AG04449 (cell line): ENCODE data around the gene HECTD2.

Experiments
- CTCF ChIA-PET: fragments of 350-600 bp; formaldehyde crosslinking; extraction: SDS; loops from one replicate; lab custom pipeline; 2021; ENCODE audit warnings: antibody characterized with exemption; lab: Yijun Ruan, JAX
- POLR2A ChIA-PET: fragments of 400-600, 350-600 bp; formaldehyde crosslinking; extraction: SDS; loops from one replicate; lab custom pipeline; 2020; ENCODE audit warnings: antibody characterized with exemption, inconsistent platforms; lab: Yijun Ruan, JAX
- DNase-seq: peaks from one replicate; pipeline ENCODE4 v3.0.0-alpha.2; 2010; ENCODE audit warnings: low read depth, low spot score
- H3K4me3 ChIP-seq: 2 replicates; pipeline ENCODE4 v1.5.1; 2011; ENCODE audit warnings: low read depth, mild to moderate bottlenecking, control low read depth, low read length
- TF ChIP-seq, protein P1 (sequence below): IDR thresholded peaks from one replicate; pipeline ENCODE4 v1.5.1; 2011; ENCODE audit warnings: mild to moderate bottlenecking, moderate library complexity, low read length, control low read depth, inconsistent platforms; ENCODE audit not compliant: insufficient read depth; ENCODE audit errors: missing control alignments

HECTD2 gene

DNA sequence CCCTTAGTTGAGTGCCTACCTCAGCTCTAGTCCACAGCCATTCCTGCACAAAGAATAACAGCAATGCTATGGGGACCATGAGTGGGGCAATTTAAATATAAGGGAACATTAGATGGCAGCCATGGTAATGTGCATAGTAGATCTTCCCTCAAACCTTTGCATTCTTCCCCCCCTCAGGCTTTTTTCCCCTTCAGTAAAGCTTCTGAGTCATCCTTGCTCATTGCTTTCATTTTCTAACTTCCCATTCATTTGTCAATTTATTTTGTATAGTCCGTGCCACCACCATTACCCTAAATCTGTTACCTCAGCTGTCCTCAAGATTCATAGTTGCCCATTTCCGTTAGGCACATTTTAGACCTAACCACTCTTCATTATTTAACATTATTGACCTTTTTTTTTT is 10.7 kb downstream of the HECTD2 start:
- ChIA-PET POLR2A (interaction anchor here (0.6 to 0.7 kb wide), 2 partner anchors 8 to 256 kb away, joined by 3 read pairs; no protein-coding TSS in a partner anchor), CTCF (interaction anchor here (0.9 to 2.5 kb wide), 6 partner anchors 10 to 215 kb away, joined by 3 to 16 read pairs (median 4); partner anchors contain the start of gene HECTD2)
- no peak overlapping the region for H3K4me3 ChIP-seq
- TF ChIP-seq, protein P1, sequence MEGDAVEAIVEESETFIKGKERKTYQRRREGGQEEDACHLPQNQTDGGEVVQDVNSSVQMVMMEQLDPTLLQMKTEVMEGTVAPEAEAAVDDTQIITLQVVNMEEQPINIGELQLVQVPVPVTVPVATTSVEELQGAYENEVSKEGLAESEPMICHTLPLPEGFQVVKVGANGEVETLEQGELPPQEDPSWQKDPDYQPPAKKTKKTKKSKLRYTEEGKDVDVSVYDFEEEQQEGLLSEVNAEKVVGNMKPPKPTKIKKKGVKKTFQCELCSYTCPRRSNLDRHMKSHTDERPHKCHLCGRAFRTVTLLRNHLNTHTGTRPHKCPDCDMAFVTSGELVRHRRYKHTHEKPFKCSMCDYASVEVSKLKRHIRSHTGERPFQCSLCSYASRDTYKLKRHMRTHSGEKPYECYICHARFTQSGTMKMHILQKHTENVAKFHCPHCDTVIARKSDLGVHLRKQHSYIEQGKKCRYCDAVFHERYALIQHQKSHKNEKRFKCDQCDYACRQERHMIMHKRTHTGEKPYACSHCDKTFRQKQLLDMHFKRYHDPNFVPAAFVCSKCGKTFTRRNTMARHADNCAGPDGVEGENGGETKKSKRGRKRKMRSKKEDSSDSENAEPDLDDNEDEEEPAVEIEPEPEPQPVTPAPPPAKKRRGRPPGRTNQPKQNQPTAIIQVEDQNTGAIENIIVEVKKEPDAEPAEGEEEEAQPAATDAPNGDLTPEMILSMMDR = no peak
- DNase-seq = no peak

DNA sequence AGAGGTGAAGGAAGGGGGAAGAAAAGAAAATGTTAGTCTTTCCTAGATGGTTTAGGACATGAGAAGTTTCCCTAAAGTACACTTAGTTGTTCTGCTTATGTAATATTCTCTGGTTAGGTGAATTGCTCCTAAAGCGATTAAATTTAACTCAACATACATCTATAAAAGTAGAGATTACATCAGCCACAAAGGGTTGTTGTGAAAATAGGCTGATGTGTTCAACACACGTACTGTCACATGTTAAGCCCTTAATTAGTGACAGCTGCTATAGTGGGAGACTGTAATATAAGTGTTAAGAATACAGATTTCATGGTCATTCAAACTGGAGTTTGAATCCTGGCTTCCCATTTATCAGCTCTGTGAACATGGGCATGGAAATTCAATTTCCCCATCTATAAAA is 12.8 kb downstream of the HECTD2 start:
- POLR2A ChIA-PET = no interaction called here
- TF ChIP-seq, protein P1 = no peak
- no peak for DNase-seq
- no peak overlapping the region for H3K4me3 ChIP-seq
- CTCF ChIA-PET = interaction anchor here (1.7 to 2.1 kb wide), 2 partner anchors 8 to 213 kb away, joined by 4 to 6 read pairs; no protein-coding TSS in a partner anchor

DNA sequence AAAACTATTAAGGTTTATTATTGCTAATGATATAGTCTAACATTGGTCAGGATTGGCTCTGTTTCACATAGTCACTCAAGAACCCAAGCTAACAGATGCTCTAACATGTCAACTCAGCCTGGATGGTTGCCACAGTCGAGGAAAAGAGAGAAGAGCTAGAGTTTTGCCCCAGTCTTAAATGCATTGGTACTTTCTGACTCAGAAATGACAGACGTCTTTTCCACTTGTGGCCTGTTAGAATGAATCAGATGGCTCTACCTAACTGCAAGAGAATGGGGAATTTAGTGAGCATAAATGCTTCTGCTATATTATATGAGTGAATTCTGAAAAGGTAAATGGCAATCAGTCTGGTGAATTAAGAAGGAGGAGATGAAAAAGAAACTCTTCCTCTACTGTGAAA is 13.9 kb downstream of the HECTD2 start:
- no peak overlapping the region for H3K4me3 ChIP-seq
- TF ChIP-seq, protein P1 = no peak
- POLR2A ChIA-PET = no interaction called here
- CTCF ChIA-PET = interaction anchor here (1.7 to 2.1 kb wide), 2 partner anchors 9 to 212 kb away, joined by 4 to 6 read pairs; no protein-coding TSS in a partner anchor
- DNase-seq = no peak

DNA sequence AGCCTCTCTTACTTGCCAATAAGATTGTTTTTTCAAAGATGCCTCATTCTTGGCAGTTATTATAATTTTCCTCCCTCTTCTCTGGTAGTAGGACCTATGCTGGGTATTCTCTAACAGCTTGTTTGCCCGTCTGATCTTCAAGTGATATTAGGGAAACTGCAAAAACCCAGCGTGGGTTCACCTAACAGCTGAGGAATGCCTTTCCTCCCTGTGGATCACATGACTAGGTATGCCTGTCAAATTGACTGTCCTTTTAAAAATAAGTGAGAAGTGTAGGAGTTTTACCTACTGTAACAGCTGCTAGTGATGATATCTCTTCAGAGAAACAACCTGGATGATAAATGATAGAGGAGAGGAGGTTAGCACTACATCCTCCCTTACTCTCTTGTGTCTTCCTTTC is 22.0 kb downstream of the HECTD2 start:
- no peak for DNase-seq
- POLR2A ChIA-PET = no interaction called here
- TF ChIP-seq, protein P1 = no peak
- no peak overlapping the region for H3K4me3 ChIP-seq
- CTCF ChIA-PET = no interaction called here

DNA sequence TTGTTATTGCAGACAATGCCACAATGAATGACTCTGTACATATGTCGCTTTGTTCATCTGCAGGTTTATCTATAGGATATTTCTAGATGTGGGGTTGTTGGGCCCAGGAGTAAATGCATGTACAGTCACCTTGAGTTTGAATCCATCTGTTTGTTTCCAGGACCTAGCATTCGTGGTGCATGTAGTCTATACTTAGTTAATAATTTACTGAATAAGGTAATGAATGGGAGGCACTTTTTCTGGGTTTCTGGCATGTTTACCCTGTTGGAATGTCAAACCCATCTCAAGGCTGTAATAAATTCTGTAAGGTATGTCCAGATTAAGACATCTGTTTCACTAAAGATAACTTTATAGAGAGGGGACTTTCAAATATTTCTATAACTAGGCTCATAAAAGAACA is 23.5 kb downstream of the HECTD2 start:
- H3K4me3 ChIP-seq = no peak overlapping the region
- CTCF ChIA-PET = no interaction called here
- TF ChIP-seq, protein P1 = no peak
- no peak for DNase-seq
- POLR2A ChIA-PET = no interaction called here

DNA sequence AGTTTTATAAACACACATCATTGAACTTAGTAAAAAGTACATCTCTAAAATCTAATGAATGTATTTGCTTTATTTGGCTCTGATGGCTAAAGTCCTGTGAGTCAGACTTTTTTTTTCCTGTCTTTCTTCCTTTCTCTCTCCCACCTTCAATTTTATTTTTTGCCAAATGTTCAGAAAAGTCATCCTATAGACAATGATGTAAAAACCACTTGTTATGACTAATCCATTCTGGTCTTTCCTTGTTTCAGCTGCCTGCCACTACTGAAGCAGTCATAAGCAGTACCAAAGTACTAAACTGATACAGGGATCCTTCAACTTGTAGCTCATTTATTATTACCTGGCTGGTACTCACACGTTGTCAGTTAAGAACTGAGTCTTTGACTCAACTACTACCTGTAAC is 23.9 kb downstream of the HECTD2 start:
- ChIA-PET POLR2A (no interaction called here), CTCF (interaction anchor here (0.6 kb wide), 1 partner anchor 40 kb away, joined by 3 read pairs; no protein-coding TSS in a partner anchor)
- DNase-seq = no peak
- H3K4me3 ChIP-seq = no peak overlapping the region
- TF ChIP-seq, protein P1 = no peak
